SH-SY5Y (cell line): ENCODE results near the gene COA3.

ENCODE experiments used
- GATA2 ChIP-seq: IDR thresholded peaks from 2 replicates; pipeline ENCODE4 v1.6.1; 2011; ENCODE audit warnings: mild to moderate bottlenecking, low read depth, low read length
- GATA3 ChIP-seq: IDR thresholded peaks from 2 replicates; pipeline ENCODE4 v1.6.1; 2011; ENCODE audit warnings: low read depth, mild to moderate bottlenecking, low read length, moderate library complexity

The COA3 gene, protein sequence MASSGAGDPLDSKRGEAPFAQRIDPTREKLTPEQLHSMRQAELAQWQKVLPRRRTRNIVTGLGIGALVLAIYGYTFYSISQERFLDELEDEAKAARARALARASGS

GRCh38 chr17:42798383-42799380 lies at the start of gene COA3, which contains the start of gene CNTD1:
TSS of gene COA3 (minus strand) at chr17:42798704. CDS start at chr17:42798681, 23 bp downstream.
TSS of gene CNTD1 (plus strand) at chr17:42798861. CDS start at chr17:42799068, 207 bp downstream.
- TF ChIP-seq GATA3 (no peak), GATA2 (no peak)

- TF ChIP-seq GATA2 (no peak), GATA3 (no peak)
These were observed 49.6 kb upstream of the COA3 start for GRCh38 chr17:42848093-42848492.

- no peak for TF ChIP-seq GATA2
- TF ChIP-seq GATA3: no peak
These were observed 48.2 kb upstream of the COA3 start for GRCh38 chr17:42846594-42847280.

DNA sequence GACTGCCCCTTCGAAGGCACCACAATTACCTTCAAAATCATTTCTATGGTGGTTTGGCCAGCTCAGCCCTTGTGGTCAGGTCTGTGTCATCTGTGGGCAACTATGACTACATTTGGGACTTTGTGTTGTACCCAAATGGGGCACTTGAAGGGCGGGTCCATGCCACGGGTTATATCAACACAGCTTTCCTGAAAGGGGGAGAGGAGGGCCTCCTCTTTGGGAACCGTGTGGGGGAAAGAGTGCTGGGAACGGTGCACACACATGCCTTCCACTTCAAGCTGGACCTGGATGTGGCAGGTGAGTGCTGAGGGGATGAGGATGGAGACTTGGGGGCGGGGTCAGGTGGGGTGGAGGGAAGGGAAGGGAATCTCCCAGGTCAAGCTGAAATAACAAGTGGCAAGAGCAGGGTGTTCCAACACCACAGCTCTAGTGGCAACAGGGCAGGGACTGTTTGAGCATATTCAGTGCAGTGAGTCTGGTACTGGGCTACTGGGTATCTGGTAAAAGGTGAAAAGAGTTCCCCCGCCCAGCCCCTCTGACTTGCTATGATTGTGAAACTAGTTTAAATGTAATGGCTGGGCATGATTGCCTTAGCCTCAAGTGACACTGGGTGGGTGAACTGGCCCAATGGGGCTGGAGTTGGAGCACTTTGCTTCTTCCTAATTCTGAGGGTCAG lies 47.6 kb upstream of the COA3 start:
- TF ChIP-seq GATA3 (no peak), GATA2 (no peak)

DNA sequence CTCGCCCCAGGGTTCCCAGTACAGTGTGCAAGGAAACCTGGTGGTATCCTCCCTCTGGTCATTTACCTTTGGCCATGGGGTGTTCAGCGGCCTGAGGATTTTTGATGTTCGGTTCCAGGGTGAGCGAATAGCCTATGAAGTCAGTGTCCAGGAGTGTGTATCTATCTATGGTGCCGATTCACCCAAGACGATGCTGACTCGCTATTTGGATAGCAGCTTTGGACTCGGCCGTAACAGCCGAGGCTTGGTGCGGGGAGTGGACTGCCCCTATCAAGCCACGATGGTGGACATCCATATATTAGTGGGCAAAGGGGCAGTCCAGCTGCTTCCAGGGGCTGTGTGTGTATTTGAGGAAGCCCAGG lies 47.0 kb upstream of the COA3 start:
- TF ChIP-seq GATA3 (no peak), GATA2 (no peak)

DNA sequence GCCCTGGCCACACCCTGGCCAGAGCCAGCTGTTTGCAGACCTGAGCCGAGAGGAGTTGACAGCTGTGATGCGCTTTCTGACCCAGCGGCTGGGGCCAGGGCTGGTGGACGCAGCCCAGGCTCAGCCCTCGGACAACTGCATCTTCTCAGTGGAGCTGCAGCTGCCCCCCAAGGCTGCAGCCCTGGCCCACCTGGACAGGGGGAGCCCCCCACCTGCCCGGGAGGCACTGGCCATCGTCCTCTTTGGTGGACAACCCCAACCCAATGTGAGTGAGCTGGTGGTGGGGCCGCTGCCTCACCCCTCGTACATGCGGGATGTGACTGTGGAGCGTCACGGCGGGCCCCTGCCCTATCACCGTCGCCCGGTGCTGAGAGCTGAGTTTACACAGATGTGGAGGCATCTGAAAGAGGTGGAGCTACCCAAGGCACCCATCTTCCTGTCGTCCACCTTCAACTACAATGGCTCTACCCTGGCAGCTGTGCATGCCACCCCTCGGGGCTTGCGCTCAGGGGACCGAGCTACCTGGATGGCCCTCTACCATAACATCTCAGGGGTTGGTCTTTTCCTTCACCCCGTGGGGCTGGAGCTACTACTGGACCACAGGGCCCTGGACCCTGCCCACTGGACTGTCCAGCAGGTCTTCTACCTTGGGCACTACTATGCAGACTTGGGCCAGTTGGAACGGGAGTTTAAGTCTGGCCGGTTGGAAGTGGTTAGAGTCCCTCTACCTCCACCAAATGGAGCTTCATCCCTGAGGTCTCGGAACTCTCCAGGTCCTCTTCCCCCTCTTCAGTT lies 46.5 kb upstream of the COA3 start:
- TF ChIP-seq GATA2: no peak
- no peak for TF ChIP-seq GATA3

GRCh38 chr17:42844271-42844670 lies 45.8 kb upstream of the COA3 start, which contains the start of gene AOC2:
TSS of gene AOC2 (plus strand) at chr17:42844580. CDS start at chr17:42844627, 47 bp downstream.
- no peak for TF ChIP-seq GATA2
- no peak for TF ChIP-seq GATA3

- TF ChIP-seq GATA2 (no peak), GATA3 (no peak)
These were observed 44.9 kb upstream of the COA3 start for GRCh38 chr17:42843358-42843934.

- no peak for TF ChIP-seq GATA2
- no peak for TF ChIP-seq GATA3
These were observed 43.6 kb upstream of the COA3 start for GRCh38 chr17:42841975-42842685.

- TF ChIP-seq GATA3: no peak
- no peak for TF ChIP-seq GATA2
These were observed 37.2 kb upstream of the COA3 start for GRCh38 chr17:42835732-42836131.

- TF ChIP-seq GATA3 (no peak), GATA2 (no peak)
These were observed 35.4 kb upstream of the COA3 start for GRCh38 chr17:42833767-42834422.
